Liver (tissue), 3 donors: ENCODE data around the gene MERTK.

Source experiments
- CTCF ChIP-seq: fragments of 150-350 bp; IDR thresholded peaks from 2 replicates; pipeline ENCODE4 v1.5.1; 2017; ENCODE audit warnings: improper control_type of control experiment, low read depth, low read length; ENCODE audit not compliant: missing input control
- FOXA1 ChIP-seq: IDR thresholded peaks from 2 replicates; pipeline ENCODE4 v1.6.1; 2016; ENCODE audit warnings: antibody characterized with exemption
- MAX ChIP-seq: IDR thresholded peaks from 2 replicates; pipeline ENCODE4 v1.6.1; 2016; ENCODE audit warnings: antibody characterized with exemption
- RAD21 ChIP-seq, 2 donors: IDR thresholded peaks; 2 replicates each; pipeline ENCODE4 v1.6.1; 2016; ENCODE audit warnings: antibody characterized with exemption in 2 of 2, mild to moderate bottlenecking in 2 of 2
- REST ChIP-seq: IDR thresholded peaks from 2 replicates; pipeline ENCODE4 v1.6.1; 2016; ENCODE audit warnings: antibody characterized with exemption, mild to moderate bottlenecking
- TAF1 ChIP-seq: conservative IDR thresholded peaks from 2 replicates; pipeline ENCODE4 v1.6.1; 2016; ENCODE audit warnings: antibody characterized with exemption, mild to moderate bottlenecking
- YY1 ChIP-seq: IDR thresholded peaks from 2 replicates; pipeline ENCODE4 v1.6.1; 2016; ENCODE audit warnings: antibody characterized with exemption, mild to moderate bottlenecking
- ZBTB33 ChIP-seq: IDR thresholded peaks from 2 replicates; pipeline ENCODE4 v1.6.1; 2016; ENCODE audit warnings: antibody characterized with exemption
- donor health status: healthy.
- donor health status: healthy.

- TF ChIP-seq CTCF, result no peak
- TF ChIP-seq ZBTB33, result no peak
- no peak for TF ChIP-seq RAD21 (IDR thresholded peaks at IDR 0.05)
- no peak for TF ChIP-seq MAX
- TF ChIP-seq REST, result no peak
- TF ChIP-seq TAF1, result no peak
- TF ChIP-seq FOXA1, result no peak
- no peak for TF ChIP-seq YY1
These were observed 176.1 kb downstream of the MERTK start for GRCh38 chr2:112074506-112074905.
